Activated CD4-positive, CD25-positive, alpha-beta regulatory T cell treated with anti-CD3 and anti-CD28 coated beads, Interleukin-2, amount 50 U/mL, for 72 hours (primary cell): ENCODE data around the gene ENOPH1.
"Not testable (repeated sequence)": the region's sequence is repeated elsewhere in the genome, so short reads cannot be mapped to it uniquely, and the experiment has no call there.

ENCODE experiments used
- DNase-seq: peaks from one replicate; pipeline ENCODE4 v3.0.0; 2021

Gene ENOPH1

GRCh38 chr4:82430193-82430963 is at the start of gene ENOPH1, which contains the start of gene HNRNPDL:
ENOPH1 (plus strand) TSS chr4:82430590; CDS start chr4:82430830, 240 bp downstream.
HNRNPDL (minus strand) TSS chr4:82430462; CDS start chr4:82429690, 772 bp downstream.
- DNase-seq = peak; percentile 98

GRCh38 chr4:82380831-82381230 is 49.6 kb upstream of the ENOPH1 start:
- no peak for DNase-seq

GRCh38 chr4:82381235-82381634 is 49.2 kb upstream of the ENOPH1 start:
- DNase-seq = no peak

- DNase-seq = no peak
Observed at GRCh38 chr4:82381661-82382296, 48.6 kb upstream of the ENOPH1 start.

GRCh38 chr4:82382751-82383150 is 47.6 kb upstream of the ENOPH1 start:
- no peak for DNase-seq

- not testable (repeated sequence) for DNase-seq
Observed at GRCh38 chr4:82386312-82386711, 44.1 kb upstream of the ENOPH1 start.

GRCh38 chr4:82388405-82388804 is 42.0 kb upstream of the ENOPH1 start:
- no peak for DNase-seq

- DNase-seq = not testable (repeated sequence)
Observed at GRCh38 chr4:82390061-82390460, 40.3 kb upstream of the ENOPH1 start.

GRCh38 chr4:82394896-82395295 is 35.5 kb upstream of the ENOPH1 start:
- DNase-seq = no peak

GRCh38 chr4:82397527-82397926 is 32.9 kb upstream of the ENOPH1 start:
- no peak for DNase-seq

- no peak for DNase-seq
Observed at GRCh38 chr4:82398263-82398662, 32.1 kb upstream of the ENOPH1 start.

- DNase-seq = no peak
Observed at GRCh38 chr4:82401600-82401999, 28.8 kb upstream of the ENOPH1 start.

GRCh38 chr4:82402196-82402775 is 28.1 kb upstream of the ENOPH1 start:
- DNase-seq = no peak

- no peak for DNase-seq
Observed at GRCh38 chr4:82403725-82404124, 26.7 kb upstream of the ENOPH1 start.

- DNase-seq = not testable (repeated sequence)
Observed at GRCh38 chr4:82415061-82415460, 15.3 kb upstream of the ENOPH1 start.

GRCh38 chr4:82415922-82416365 is 14.4 kb upstream of the ENOPH1 start:
- DNase-seq = no peak

- DNase-seq = no peak
Observed at GRCh38 chr4:82419451-82419850, 10.9 kb upstream of the ENOPH1 start.

GRCh38 chr4:82421796-82422560 is 8.4 kb upstream of the ENOPH1 start:
- DNase-seq = no peak

- no peak for DNase-seq
Observed at GRCh38 chr4:82422616-82423015, 7.8 kb upstream of the ENOPH1 start.

- no peak for DNase-seq
Observed at GRCh38 chr4:82423245-82424054, 6.9 kb upstream of the ENOPH1 start.

- DNase-seq = no peak
Observed at GRCh38 chr4:82425478-82425877, 4.9 kb upstream of the ENOPH1 start.

GRCh38 chr4:82428526-82428968 is 1.8 kb upstream of the ENOPH1 start:
- DNase-seq = no peak
